ENCODE data around the gene ZNF701. TPM values are rescaled to one million over a fixed set of nuclear protein-coding genes. Genes with fewer than 3 reads are reported as not detected.
A peak's percentile ranks its signal among the peaks of the same experiment; 100 is the strongest.

The ZNF701 gene
- total and polyA plus RNA-seq, 2 of the 13 experiments (the other 11 are each of a cell fraction or from before 2014, with no cell fraction given), result 4.5 to 6.3 TPM

GRCh38 chr19:52601025-52601973 lies 31.2 kb downstream of the ZNF701 start (continued):
- TF ChIP-seq GABPA (IDR thresholded peaks at IDR 0.05; ENCODE audit: low read depth, low read length) (no peak; the same call in 1 of the 2 replicates), GABPA (CRISPR knock-in tag; IDR thresholded peaks at IDR 0.05; ENCODE audit: low read depth) (peak; percentile 64), GLMP (CRISPR knock-in tag; IDR thresholded peaks at IDR 0.05; ENCODE audit: borderline replicate concordance) (no peak), PHF8 (CRISPR knock-in tag; IDR thresholded peaks at IDR 0.05) (peak; percentile 57), ELF1 (CRISPR knock-in tag; IDR thresholded peaks at IDR 0.05) (peak; percentile 84), ZNF720 (CRISPR knock-in tag; IDR thresholded peaks at IDR 0.05) (no peak), RBFOX2 (IDR thresholded peaks at IDR 0.05; ENCODE audit: low read depth, low read length) (peak; percentile 69), POLR2A (IDR thresholded peaks at IDR 0.05; ENCODE audit: insufficient read depth in 1 of 2, low read depth in 2 of 2, low read length in 2 of 2) (peak; percentile 64 to 68), HOXA5 (CRISPR knock-in tag; IDR thresholded peaks at IDR 0.05) (0 out of 2 replicates have a peak, but pooled peaks have one; percentile 31), STAG1 (CRISPR knock-in tag; IDR thresholded peaks at IDR 0.05) (0 out of 2 replicates have a peak, but pooled peaks have one; percentile 2), ATF1 (CRISPR knock-in tag; IDR thresholded peaks at IDR 0.05) (no peak), ZFP91 (CRISPR knock-in tag; IDR thresholded peaks at IDR 0.05; ENCODE audit: borderline replicate concordance) (peak; percentile 26; the same call in 1 of the 2 replicates), SAP130 (CRISPR knock-in tag; IDR thresholded peaks at IDR 0.05; ENCODE audit: low read depth) (peak; percentile 53), MEIS2 (CRISPR knock-in tag; IDR thresholded peaks at IDR 0.05) (0 out of 2 replicates have a peak, but pooled peaks have one; percentile 25), MIER3 (CRISPR knock-in tag; IDR thresholded peaks at IDR 0.05; ENCODE audit: borderline replicate concordance) (0 out of 2 replicates have a peak, but pooled peaks have one; percentile 16), HMGXB4 (CRISPR knock-in tag; IDR thresholded peaks at IDR 0.05; ENCODE audit: borderline replicate concordance in 1 of 2, low read depth in 1 of 2) (0 out of 4 replicates have a peak, but pooled peaks have one; percentile 28 to 49), AGO2 (optimal IDR thresholded peaks at IDR 0.05; ENCODE audit: low read depth, low read length) (no peak), NAIF1 (CRISPR knock-in tag; IDR thresholded peaks at IDR 0.05; ENCODE audit: borderline replicate concordance) (0 out of 2 replicates have a peak, but pooled peaks have one; percentile 48), TEAD3 (CRISPR knock-in tag; optimal IDR thresholded peaks at IDR 0.05; ENCODE audit: borderline replicate concordance) (no peak), ZFP1 (CRISPR knock-in tag; IDR thresholded peaks at IDR 0.05) (no peak), KLF16 (CRISPR knock-in tag; IDR thresholded peaks at IDR 0.05) (peak in 1 of 2 experiments; percentile 44; a peak in 1 of 4 replicates), HNRNPLL (IDR thresholded peaks at IDR 0.05; ENCODE audit: low read depth, low read length, poor library complexity, severe bottlenecking) (peak; percentile 34), ZSCAN29 (CRISPR knock-in tag; conservative IDR thresholded peaks at IDR 0.05) (no peak)

All from HepG2 (cell line).